GM12872 (cell line): ENCODE data around the gene SMLR1.

Experiments
- CTCF ChIP-seq: IDR thresholded peaks from 3 replicates; pipeline ENCODE4 v1.5.1; 2011; ENCODE audit warnings: low read depth, mild to moderate bottlenecking, low read length, moderate library complexity; ENCODE audit not compliant: insufficient read depth

Gene SMLR1

GRCh38 chr6:130848945-130849344 is 21.7 kb downstream of the SMLR1 start:
- no peak for TF ChIP-seq CTCF

GRCh38 chr6:130849594-130849993 is 22.4 kb downstream of the SMLR1 start:
- TF ChIP-seq CTCF: no peak

GRCh38 chr6:130851026-130851425 is 23.8 kb downstream of the SMLR1 start:
- TF ChIP-seq CTCF: no peak

- no peak for TF ChIP-seq CTCF
Measured at GRCh38 chr6:130852844-130853554, 25.8 kb downstream of the SMLR1 start.

GRCh38 chr6:130853555-130854183 is 26.5 kb downstream of the SMLR1 start:
- no peak for TF ChIP-seq CTCF

GRCh38 chr6:130858054-130858453 is 30.8 kb downstream of the SMLR1 start:
- TF ChIP-seq CTCF: no peak

GRCh38 chr6:130858498-130859160 is 31.4 kb downstream of the SMLR1 start:
- TF ChIP-seq CTCF: no peak
